ENCODE results near the gene FAM107B.

FAM107B gene

GRCh38 chr10:14583252-14583651, 191.4 kb downstream of the FAM107B start:
- no peak for TF ChIP-seq CTCF (conservative IDR thresholded peaks at IDR 0.05; ENCODE audit: low read depth, low read length)
- no peak overlapping the region for H3K4me3 ChIP-seq (ENCODE audit: low read depth, low read length)
- DNase-seq (ENCODE audit: low read depth): no peak

GRCh38 chr10:14581553-14582321, 193.0 kb downstream of the FAM107B start:
- TF ChIP-seq CTCF (conservative IDR thresholded peaks at IDR 0.05; ENCODE audit: low read depth, low read length): no peak
- H3K4me3 ChIP-seq (ENCODE audit: low read depth, low read length): no peak overlapping the region
- DNase-seq (ENCODE audit: low read depth): no peak

GRCh38 chr10:14580671-14581332, 193.9 kb downstream of the FAM107B start:
- no peak overlapping the region for H3K4me3 ChIP-seq (ENCODE audit: low read depth, low read length)
- TF ChIP-seq CTCF (conservative IDR thresholded peaks at IDR 0.05; ENCODE audit: low read depth, low read length): no peak
- no peak for DNase-seq (ENCODE audit: low read depth)

GRCh38 chr10:14579405-14579804, 195.3 kb downstream of the FAM107B start:
- peak; percentile 65 for DNase-seq (ENCODE audit: low read depth)
- H3K4me3 ChIP-seq (ENCODE audit: low read depth, low read length): no peak overlapping the region
- no peak for TF ChIP-seq CTCF (conservative IDR thresholded peaks at IDR 0.05; ENCODE audit: low read depth, low read length)

GRCh38 chr10:14578060-14578952, 196.4 kb downstream of the FAM107B start:
- TF ChIP-seq CTCF (conservative IDR thresholded peaks at IDR 0.05; ENCODE audit: low read depth, low read length): no peak
- peak; percentile 55 for DNase-seq (ENCODE audit: low read depth)
- H3K4me3 ChIP-seq (ENCODE audit: low read depth, low read length): peak overlapping the region; percentile 50

- DNase-seq (ENCODE audit: low read depth): no peak
- no peak overlapping the region for H3K4me3 ChIP-seq (ENCODE audit: low read depth, low read length)
- no peak for TF ChIP-seq CTCF (conservative IDR thresholded peaks at IDR 0.05; ENCODE audit: low read depth, low read length)
These were observed 199.8 kb downstream of the FAM107B start for GRCh38 chr10:14574885-14575284.

Data from choroid plexus epithelial cell (primary cell).